H1 (cell line): ENCODE results near the gene CEMIP2.

Experiments
- CBX8 ChIP-seq: fragments of 300-800, 300-1000 bp; sonication (generic); IDR thresholded peaks from 2 replicates; pipeline ENCODE4 v1.7.1; 2016; ENCODE audit warnings: low read depth, low read length, borderline replicate concordance
- CHD1 ChIP-seq: IDR thresholded peaks from 2 replicates; pipeline ENCODE4 v1.6.1; 2012; ENCODE audit warnings: low read depth, low read length, improper control_type of control experiment
- CTCF ChIP-seq, 3 experiments: IDR thresholded peaks; 1 replicate in 2 of 3; 2 replicates in 1 of 3; pipeline versions ENCODE4 v1.5.1 to v1.6.1; 2011; ENCODE audit warnings: low read length in 3 of 3, mild to moderate bottlenecking in 3 of 3, inconsistent platforms in 2 of 3, low read depth in 1 of 3, moderate library complexity in 1 of 3; ENCODE audit not compliant: insufficient read depth in 1 of 3; ENCODE audit errors: control extremely low read depth in 1 of 3
- EGR1 ChIP-seq: IDR thresholded peaks from 2 replicates; pipeline ENCODE4 v1.6.1; 2011; ENCODE audit warnings: low read depth, low read length, borderline replicate concordance
- EP300 ChIP-seq, 2 experiments: IDR thresholded peaks; 1 replicate in 1 of 2; 2 replicates in 1 of 2; pipeline ENCODE4 v1.6.1; 2011 to 2012; ENCODE audit warnings: low read depth in 2 of 2, low read length in 2 of 2, mild to moderate bottlenecking in 2 of 2, borderline replicate concordance in 1 of 2, inconsistent platforms in 1 of 2, moderate library complexity in 1 of 2
- EZH2 ChIP-seq: fragments of 200-600 bp; sonication (generic); IDR thresholded peaks from 2 replicates; pipeline ENCODE4 v1.7.1; 2012; ENCODE audit warnings: low read depth, mild to moderate bottlenecking, moderate library complexity, low read length, inconsistent platforms; ENCODE audit not compliant: severe bottlenecking
- GABPA ChIP-seq: IDR thresholded peaks from 2 replicates; pipeline ENCODE4 v1.6.1; 2011; ENCODE audit warnings: mild to moderate bottlenecking, low read length, moderate library complexity, borderline replicate concordance; ENCODE audit not compliant: insufficient read depth
- JUN ChIP-seq: IDR thresholded peaks from 2 replicates; pipeline ENCODE4 v1.6.1; 2011; ENCODE audit warnings: low read depth, mild to moderate bottlenecking, improper control_type of control experiment, low read length
- MAFK ChIP-seq: IDR thresholded peaks from 2 replicates; pipeline ENCODE4 v1.6.1; 2012; ENCODE audit warnings: low read depth, mild to moderate bottlenecking, improper control_type of control experiment, low read length
- POLR2A ChIP-seq, 2 experiments: IDR thresholded peaks; 1 replicate in 1 of 2; 2 replicates in 1 of 2; pipeline ENCODE4 v1.6.1; 2011; ENCODE audit warnings: low read depth in 2 of 2, low read length in 2 of 2, mild to moderate bottlenecking in 2 of 2; ENCODE audit errors: control extremely low read depth in 1 of 2
- POLR2AphosphoS5 ChIP-seq: IDR thresholded peaks from 2 replicates; pipeline ENCODE4 v1.6.1; 2011; ENCODE audit warnings: low read depth, low read length
- RNF2 ChIP-seq: fragments of 200-900, 300-1000 bp; sonication (generic); IDR thresholded peaks from 2 replicates; pipeline ENCODE4 v1.7.1; 2016; ENCODE audit warnings: borderline replicate concordance, low read depth, mild to moderate bottlenecking, antibody characterized with exemption, low read length; ENCODE audit not compliant: poor library complexity, severe bottlenecking; ENCODE audit errors: missing control alignments
- TBP ChIP-seq: IDR thresholded peaks from 2 replicates; pipeline ENCODE4 v1.6.1; 2011; ENCODE audit warnings: low read depth, low read length, improper control_type of control experiment

GRCh38 chr9:71646131-71646530 is 122.2 kb downstream of the CEMIP2 start:
- TF ChIP-seq CTCF (IDR thresholded peaks at IDR 0.05; ENCODE audit: control extremely low read depth in 1 of 3, insufficient read depth in 1 of 3, low read depth in 1 of 3, low read length in 3 of 3) (no peak), GABPA (no peak), POLR2A (IDR thresholded peaks at IDR 0.05; ENCODE audit: control extremely low read depth in 1 of 2, low read depth in 2 of 2, low read length in 2 of 2) (no peak), RNF2 (no peak), JUN (no peak), EGR1 (no peak), MAFK (no peak), CHD1 (no peak), EP300 (IDR thresholded peaks at IDR 0.05; ENCODE audit: borderline replicate concordance in 1 of 2, low read depth in 2 of 2, low read length in 2 of 2) (no peak), CBX8 (no peak), EZH2 (no peak), TBP (no peak), POLR2AphosphoS5 (no peak)
